PC-3 (cell line): ENCODE data around the gene SESN1. TPM values are rescaled to one million over a fixed set of nuclear protein-coding genes. Genes with fewer than 3 reads are reported as not detected.
"Not testable (repeated sequence)": the region's sequence is repeated elsewhere in the genome, so short reads cannot be mapped to it uniquely, and the experiment has no call there.

ENCODE experiments used
- ATAC-seq: fragments of 200-7000 bp; cut with Tn5 transposase; 2 replicates; pipeline ENCODE4 v1.9.1; 2020; ENCODE audit warnings: mild to moderate bottlenecking, moderate library complexity
- Bru-seq: library from RNA; stranded (reverse); fragments of 400-500 nt; gene quantifications from one replicate; lab custom pipeline; 2021; lab: Mats Ljungman, UMichigan
- BruChase-seq, 2 experiments: library from RNA; stranded (reverse); fragments of 400-500 nt; gene quantifications; one replicate each; lab custom pipeline; 2021; lab: Mats Ljungman, UMichigan
- BruUV-seq: library from RNA; stranded (reverse); fragments of 400-500 nt; replicated peaks from 2 replicates; lab custom pipeline; 2021; lab: Mats Ljungman, UMichigan
- CTCF ChIA-PET: fragments of 300-600 bp; sonication (Branson Sonifier 250); formaldehyde crosslinking; loops from one replicate; lab custom pipeline; 2022; ENCODE audit warnings: antibody characterized with exemption; lab: Charles Lee
- POLR2A ChIA-PET: fragments of 300-600 bp; sonication (Branson Sonifier 250); formaldehyde crosslinking; loops from one replicate; lab custom pipeline; 2022; ENCODE audit warnings: antibody characterized with exemption; ENCODE audit not compliant: unreplicated experiment; lab: Charles Lee
- DNase-seq: peaks from one replicate; pipeline ENCODE4 v3.0.0-alpha.2; 2015
- H2AFZ ChIP-seq: fragments of 300-600 bp; sonication (generic); 2 replicates; pipeline ENCODE4 v1.6.0; 2016; ENCODE audit warnings: antibody characterized with exemption, low read length
- H3F3A ChIP-seq: fragments of 300-600 bp; sonication (generic); one replicate; pipeline ENCODE4 v1.6.0; 2017; ENCODE audit warnings: antibody characterized with exemption, low read length, control low read depth, mild to moderate bottlenecking; ENCODE audit not compliant: unreplicated experiment
- H3K27ac ChIP-seq: fragments of 300-600 bp; sonication (generic); 2 replicates; pipeline ENCODE4 v1.5.1; 2016; ENCODE audit warnings: mild to moderate bottlenecking, low read length
- H3K27me3 ChIP-seq: fragments of 300-600 bp; sonication (generic); 2 replicates; pipeline ENCODE4 v1.6.1; 2016; ENCODE audit warnings: low read length, mixed read lengths
- H3K36me3 ChIP-seq: fragments of 300-600 bp; sonication (generic); 2 replicates; pipeline ENCODE4 v1.6.1; 2016; ENCODE audit warnings: low read depth, mixed run types, low read length, mixed read lengths
- H3K4me1 ChIP-seq: fragments of 300-600 bp; sonication (generic); 2 replicates; pipeline ENCODE4 v1.5.1; 2016; ENCODE audit warnings: low read length; ENCODE audit not compliant: insufficient read depth
- H3K4me2 ChIP-seq: fragments of 300-600 bp; sonication (generic); 2 replicates; pipeline ENCODE4 v1.6.0; 2016; ENCODE audit warnings: low read length
- H3K4me3 ChIP-seq: fragments of 300-600 bp; sonication (generic); 2 replicates; pipeline ENCODE4 v1.5.1; 2016; ENCODE audit warnings: mild to moderate bottlenecking, low read length, mixed read lengths
- H3K79me2 ChIP-seq: fragments of 300-600 bp; sonication (generic); 2 replicates; pipeline ENCODE4 v1.6.1; 2017; ENCODE audit warnings: low read length, mixed read lengths
- H3K9ac ChIP-seq: fragments of 300-600 bp; sonication (generic); 2 replicates; pipeline ENCODE4 v1.6.0; 2016; ENCODE audit warnings: mild to moderate bottlenecking, low read length
- H3K9me2 ChIP-seq: fragments of 300-600 bp; sonication (generic); replicated peaks from 2 replicates; pipeline ENCODE4 v1.6.1; 2016; ENCODE audit warnings: mixed run types, low read length, mixed read lengths
- H3K9me3 ChIP-seq: fragments of 300-600 bp; sonication (generic); 2 replicates; pipeline ENCODE4 v1.6.1; 2016; ENCODE audit warnings: low read length, mixed read lengths
- H4K20me1 ChIP-seq: fragments of 300-600 bp; sonication (generic); 2 replicates; pipeline ENCODE4 v1.6.1; 2016; ENCODE audit warnings: low read length, mixed read lengths
- EZH2 ChIP-seq: fragments of 300-600 bp; sonication (generic); IDR thresholded peaks from one replicate; pipeline ENCODE4 v1.6.1; 2017; ENCODE audit warnings: antibody characterized with exemption, mild to moderate bottlenecking, low read length; ENCODE audit not compliant: unreplicated experiment
- EZH2phosphoT487 ChIP-seq: fragments of 300-600 bp; sonication (generic); IDR thresholded peaks from 2 replicates; pipeline ENCODE4 v1.6.1; 2018; ENCODE audit warnings: mild to moderate bottlenecking, antibody characterized with exemption, low read length, borderline replicate concordance
- intact Hi-C: fragments of 100-400 bp; cut with micrococcal nuclease; formaldehyde crosslinking; loops from 2 replicates; pipeline ENCODE4 v1.9.0; 2023
- long read RNA-seq: library from polyadenylated mRNA; unstranded; transcript quantifications from one replicate; pipeline ENCODE4 v2.0.0, GENCODE V29; 2021; ENCODE audit not compliant: unreplicated experiment
- total RNA-seq: library from RNA; depleted of rRNA; stranded (reverse); fragments of >200 nt; gene quantifications from 2 replicates; pipeline ENCODE4 v1.2.3, GENCODE V29; 2014; rRNA removed
- TF ChIP-seq, protein P1 (sequence below): fragments of 300-600 bp; sonication (generic); conservative IDR thresholded peaks from 2 replicates; pipeline ENCODE4 v1.5.1; 2017; ENCODE audit warnings: antibody characterized with exemption, low read depth, mild to moderate bottlenecking, low read length

The SESN1 gene
- total RNA-seq (3.4 and 3.5 TPM in 2 replicates), Bru-seq, nascent RNA (percentile 57 among the genes with signal in this experiment), BruChase-seq, experiment 1, labeled RNA remaining after a 6-hour chase (percentile 48 among the genes with signal in this experiment), BruChase-seq, experiment 2, labeled RNA remaining after a 2-hour chase (percentile 58 among the genes with signal in this experiment)
- long read RNA-seq, transcript SESN1-204 (10 exons, 3,509 nt): major isoform, 14 of 22 reads
- long read RNA-seq, partial matches to known transcripts: 2 of 22 reads
- long read RNA-seq, other reads (novel, unspliced or antisense): 5 of 22 reads

DNA sequence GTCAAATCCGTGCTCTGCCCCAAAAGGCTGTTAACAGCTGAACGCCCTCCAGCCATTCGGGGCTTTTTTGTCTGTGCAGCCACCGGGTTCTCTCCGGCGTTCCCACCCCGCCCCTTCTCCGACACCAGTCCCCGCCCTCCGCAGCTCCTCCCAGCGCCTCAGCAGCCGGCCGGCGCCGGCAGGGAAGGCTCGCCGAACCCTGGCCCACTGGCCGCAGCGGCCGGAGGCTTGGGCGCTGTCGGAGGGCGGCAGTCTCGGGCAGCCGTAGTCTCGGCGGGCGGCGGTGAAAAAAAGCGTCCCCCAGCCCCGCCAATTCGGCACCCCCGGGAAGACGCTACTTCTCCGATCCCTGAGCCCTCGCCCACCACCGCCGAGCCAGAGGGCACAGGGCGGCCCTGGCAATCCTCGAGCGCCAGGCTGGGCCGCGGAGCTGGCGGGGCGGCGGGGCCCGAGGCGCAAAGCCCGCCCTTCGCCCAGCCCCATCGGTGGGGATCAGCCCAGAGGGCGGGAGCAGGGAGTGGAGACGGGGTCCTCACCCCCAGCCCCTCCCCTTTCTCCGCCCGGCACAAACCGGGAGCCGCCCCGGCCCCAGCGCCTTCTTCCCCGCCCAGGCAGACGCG lies at the start of gene SESN1:
Gene SESN1, minus strand, starts transcription at position 431 of the 620 bp plus-strand sequence. CDS start 773 bp downstream, outside the sequence.
- BruUV-seq: no TSS peak
- Histone ChIP-seq H2AFZ (peak within 1 kb of the TSS; percentile 95), H3K27ac (peak within 1 kb of the TSS; percentile 88), H3F3A (no peaks in the 10 kb centered on the region), H3K9ac (peak within 1 kb of the TSS; percentile 85), H3K9me3 (no peaks in the 10 kb centered on the region), H3K4me2 (peak within 1 kb of the TSS; percentile 91), H3K4me3 (peak within 1 kb of the TSS; percentile 91), H3K4me1 (peaks cover 13% of the 10 kb centered on the region; the same call in 1 of the 2 replicates), H3K27me3 (no peaks in the 10 kb centered on the region), H3K36me3 (no peaks in the 10 kb centered on the region), H3K79me2 (peaks cover 63% of the 10 kb centered on the region), H4K20me1 (no peaks in the 10 kb centered on the region), H3K9me2 (no peaks in the 10 kb centered on the region)
- no peak for TF ChIP-seq EZH2
- no peak for TF ChIP-seq EZH2phosphoT487
- TF ChIP-seq, protein P1, sequence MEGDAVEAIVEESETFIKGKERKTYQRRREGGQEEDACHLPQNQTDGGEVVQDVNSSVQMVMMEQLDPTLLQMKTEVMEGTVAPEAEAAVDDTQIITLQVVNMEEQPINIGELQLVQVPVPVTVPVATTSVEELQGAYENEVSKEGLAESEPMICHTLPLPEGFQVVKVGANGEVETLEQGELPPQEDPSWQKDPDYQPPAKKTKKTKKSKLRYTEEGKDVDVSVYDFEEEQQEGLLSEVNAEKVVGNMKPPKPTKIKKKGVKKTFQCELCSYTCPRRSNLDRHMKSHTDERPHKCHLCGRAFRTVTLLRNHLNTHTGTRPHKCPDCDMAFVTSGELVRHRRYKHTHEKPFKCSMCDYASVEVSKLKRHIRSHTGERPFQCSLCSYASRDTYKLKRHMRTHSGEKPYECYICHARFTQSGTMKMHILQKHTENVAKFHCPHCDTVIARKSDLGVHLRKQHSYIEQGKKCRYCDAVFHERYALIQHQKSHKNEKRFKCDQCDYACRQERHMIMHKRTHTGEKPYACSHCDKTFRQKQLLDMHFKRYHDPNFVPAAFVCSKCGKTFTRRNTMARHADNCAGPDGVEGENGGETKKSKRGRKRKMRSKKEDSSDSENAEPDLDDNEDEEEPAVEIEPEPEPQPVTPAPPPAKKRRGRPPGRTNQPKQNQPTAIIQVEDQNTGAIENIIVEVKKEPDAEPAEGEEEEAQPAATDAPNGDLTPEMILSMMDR: no peak
- ChIA-PET CTCF (interaction anchor here (0.6 to 1.4 kb wide), 2 partner anchors 289 to 565 kb away, joined by 3 to 5 read pairs; no protein-coding TSS in a partner anchor), POLR2A (interaction anchor here (0.6 to 1.1 kb wide), 6 partner anchors 15 to 699 kb away, joined by 3 to 8 read pairs (median 5); partner anchors contain the start of gene SMPD2)
- intact Hi-C loops: loop anchor here (2.0 kb wide), 1 partner anchor 288 kb away; the partner anchor contains the start of gene CD164
- ATAC-seq (peak; percentile 79), DNase-seq (peak; percentile 82)

- H3K36me3 ChIP-seq: no peaks in the 10 kb centered on the region
- BruUV-seq: no TSS peak
- no peaks in the 10 kb centered on the region for H3F3A ChIP-seq
- no peaks in the 10 kb centered on the region for H4K20me1 ChIP-seq
- ATAC-seq: no peak
- ChIA-PET CTCF (no interaction called here), POLR2A (no interaction called here)
- TF ChIP-seq EZH2phosphoT487: no peak
- TF ChIP-seq EZH2: no peak
- TF ChIP-seq, protein P1: no peak
- H2AFZ ChIP-seq: no peak overlapping the region
- H3K4me3 ChIP-seq: no peak overlapping the region
- intact Hi-C loops: no loop called here
- peaks cover 10% of the 10 kb centered on the region for H3K4me1 ChIP-seq
- H3K9me3 ChIP-seq: no peaks in the 10 kb centered on the region
- H3K9ac ChIP-seq: no peak overlapping the region
- no peaks in the 10 kb centered on the region for H3K9me2 ChIP-seq
- no peaks in the 10 kb centered on the region for H3K27me3 ChIP-seq
- H3K4me2 ChIP-seq: no peak overlapping the region
- H3K79me2 ChIP-seq: no peaks in the 10 kb centered on the region
- no peak for DNase-seq
- H3K27ac ChIP-seq: no peak overlapping the region
These were observed 48.5 kb upstream of the SESN1 start for GRCh38 chr6:109143191-109143590.

DNA sequence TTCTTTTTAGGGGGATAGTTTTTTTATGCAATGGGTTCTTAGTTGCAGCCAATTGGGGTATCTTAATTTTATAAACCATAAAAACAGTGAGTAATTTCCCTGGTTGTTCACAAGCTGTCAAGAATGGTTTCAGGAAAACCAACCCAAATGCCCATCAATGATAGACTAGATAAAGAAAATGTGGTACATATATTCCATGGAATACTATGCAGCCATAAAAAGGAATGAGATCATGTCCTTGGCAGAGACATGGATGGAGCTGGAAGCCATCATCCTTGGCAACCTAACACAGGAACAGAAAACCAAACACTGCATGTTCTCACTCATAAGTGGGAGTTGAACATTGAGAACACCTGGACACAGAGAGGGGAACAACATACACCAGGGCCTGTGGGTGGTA lies 47.4 kb upstream of the SESN1 start:
- H3K36me3 ChIP-seq, H3F3A ChIP-seq, H3K4me2 ChIP-seq, H3K9me3 ChIP-seq, CTCF ChIA-PET, H3K79me2 ChIP-seq, H3K4me1 ChIP-seq, ATAC-seq, BruUV-seq, POLR2A ChIA-PET, H3K27me3 ChIP-seq, H2AFZ ChIP-seq, H3K27ac ChIP-seq, intact Hi-C loops, H3K4me3 ChIP-seq, DNase-seq, H3K9ac ChIP-seq, H3K9me2 ChIP-seq, H4K20me1 ChIP-seq: not testable (repeated sequence)
